Endothelial cell of umbilical vein (primary cell): ENCODE results near the gene PAIP2. TPM values are rescaled to one million over a fixed set of nuclear protein-coding genes. Genes with fewer than 3 reads are reported as not detected.

Source experiments
- BruUV-seq: library from RNA; stranded (reverse); fragments of 400-500 nt; replicated peaks from 2 replicates; lab custom pipeline; 2021; lab: Mats Ljungman, UMichigan
- CTCF ChIA-PET: fragments of 300-600, 350-600 bp; sonication (Branson Sonifier 250); formaldehyde crosslinking; loops from one replicate; lab custom pipeline; 2021; ENCODE audit warnings: antibody characterized with exemption, inconsistent platforms; lab: Charles Lee
- POLR2A ChIA-PET: fragments of 300-600, 350-600 bp; sonication (Branson Sonifier 250); formaldehyde crosslinking; loops from one replicate; lab custom pipeline; 2021; ENCODE audit warnings: antibody characterized with exemption, inconsistent platforms; lab: Charles Lee
- DNase-seq: peaks from one replicate; pipeline ENCODE4 v3.0.0-alpha.2; 2011; ENCODE audit warnings: low read depth, low spot score
- FAIRE-seq: peaks from 2 replicates; lab custom pipeline; 2011; peaks lifted over from hg19 to GRCh38; lab: Jason Lieb, UNC
- H2AFZ ChIP-seq: 2 replicates; pipeline ENCODE4 v1.6.0; 2012; ENCODE audit warnings: low read depth, low read length, control low read depth, inconsistent platforms
- H3K27ac ChIP-seq: 2 replicates; pipeline ENCODE4 v1.5.1; 2011; ENCODE audit warnings: low read depth, mild to moderate bottlenecking, control low read depth, low read length, moderate library complexity; ENCODE audit not compliant: insufficient read depth
- H3K27me3 ChIP-seq, 2 experiments: 2 replicates each; pipeline versions ENCODE4 v1.6.0 to v1.6.1; 2011; ENCODE audit warnings: low read length in 2 of 2, mixed read lengths in 1 of 2; ENCODE audit not compliant: control insufficient read depth in 2 of 2, insufficient read depth in 2 of 2
- H3K36me3 ChIP-seq, 2 experiments: 2 replicates in 1 of 2; 3 replicates in 1 of 2; pipeline ENCODE4 v1.5.1; 2011; ENCODE audit warnings: low read length in 2 of 2, mild to moderate bottlenecking in 1 of 2, moderate library complexity in 1 of 2; ENCODE audit not compliant: control insufficient read depth in 2 of 2, insufficient read depth in 2 of 2; ENCODE audit errors: extremely low read depth in 1 of 2
- H3K4me1 ChIP-seq: 3 replicates; pipeline ENCODE4 v1.5.1; 2011; ENCODE audit warnings: mild to moderate bottlenecking, low read length; ENCODE audit not compliant: control insufficient read depth, insufficient read depth; ENCODE audit errors: extremely low read depth
- H3K4me2 ChIP-seq: 2 replicates; pipeline ENCODE4 v1.6.1; 2011; ENCODE audit warnings: low read length, control low read depth, mixed read lengths; ENCODE audit not compliant: insufficient read depth
- H3K4me3 ChIP-seq, 3 experiments: fragments of 200-600 bp in 1 of 3; sonication (generic), shearing (Covaris generic) in 1 of 3; replicated peaks in 1 of 3; 2 replicates each; pipeline ENCODE4 v1.5.1; 2011 to 2016; ENCODE audit warnings: control low read depth in 3 of 3, low read length in 3 of 3, mild to moderate bottlenecking in 2 of 3, inconsistent platforms in 1 of 3, low read depth in 1 of 3, moderate library complexity in 1 of 3; ENCODE audit not compliant: insufficient read depth in 1 of 3
- H3K79me2 ChIP-seq: 2 replicates; pipeline ENCODE4 v1.6.0; 2012; ENCODE audit warnings: low read length, inconsistent platforms; ENCODE audit not compliant: control insufficient read depth, insufficient read depth
- H3K9ac ChIP-seq: replicated peaks from 2 replicates; pipeline ENCODE3; 2011; ENCODE audit warnings: low read length, control low read depth; ENCODE audit not compliant: insufficient read depth; ENCODE audit errors: extremely low read depth
- H3K9me1 ChIP-seq: replicated peaks from 3 replicates; pipeline ENCODE4 v1.6.0; 2011; ENCODE audit warnings: mild to moderate bottlenecking, low read length; ENCODE audit not compliant: control insufficient read depth, insufficient read depth; ENCODE audit errors: extremely low read depth
- H3K9me3 ChIP-seq: replicated peaks from 2 replicates; pipeline ENCODE4 v1.5.1; 2012; ENCODE audit warnings: low read length, inconsistent platforms; ENCODE audit not compliant: control insufficient read depth, insufficient read depth
- H4K20me1 ChIP-seq: replicated peaks from 2 replicates; pipeline ENCODE3; 2011; ENCODE audit warnings: mild to moderate bottlenecking, low read length; ENCODE audit not compliant: control insufficient read depth, insufficient read depth; ENCODE audit errors: extremely low read depth
- CTCF ChIP-seq, 2 donors: IDR thresholded peaks; 1 replicate in 1 of 2; 2 replicates in 1 of 2; pipeline ENCODE4 v1.5.1; 2011; ENCODE audit warnings: low read length in 2 of 2, mild to moderate bottlenecking in 2 of 2, moderate library complexity in 2 of 2, control low read depth in 1 of 2, inconsistent platforms in 1 of 2, low read depth in 1 of 2; ENCODE audit not compliant: insufficient read depth in 1 of 2; ENCODE audit errors: extremely low read depth in 1 of 2
- EZH2 ChIP-seq: IDR thresholded peaks from 2 replicates; pipeline ENCODE4 v1.6.1; 2012; ENCODE audit warnings: borderline replicate concordance, low read depth, mild to moderate bottlenecking, moderate library complexity, low read length, inconsistent platforms; ENCODE audit not compliant: severe bottlenecking
- FOS ChIP-seq: IDR thresholded peaks from 2 replicates; pipeline ENCODE4 v1.6.1; 2011; ENCODE audit warnings: mild to moderate bottlenecking, low read length, moderate library complexity, borderline replicate concordance; ENCODE audit not compliant: insufficient read depth
- GATA2 ChIP-seq: IDR thresholded peaks from 2 replicates; pipeline ENCODE4 v1.7.0; 2011; ENCODE audit warnings: low read depth, mild to moderate bottlenecking, moderate library complexity, mixed read lengths, low read length; ENCODE audit not compliant: insufficient read length, insufficient read depth
- JUN ChIP-seq: IDR thresholded peaks from 2 replicates; pipeline ENCODE4 v1.6.1; 2011; ENCODE audit warnings: borderline replicate concordance, low read depth; ENCODE audit not compliant: insufficient read length, insufficient read depth
- MAX ChIP-seq: IDR thresholded peaks from 2 replicates; pipeline ENCODE4 v1.6.1; 2011; ENCODE audit not compliant: insufficient read depth, insufficient read length
- MYC ChIP-seq: IDR thresholded peaks from one replicate; pipeline ENCODE4 v1.6.1; 2011; ENCODE audit warnings: mild to moderate bottlenecking, low read depth, low read length
- POLR2A ChIP-seq: IDR thresholded peaks from 2 replicates; pipeline ENCODE4 v1.6.1; 2012; ENCODE audit warnings: low read depth, mild to moderate bottlenecking, control low read depth, low read length
- POLR2AphosphoS5 ChIP-seq: IDR thresholded peaks from 2 replicates; pipeline ENCODE4 v1.6.1; 2012; ENCODE audit warnings: low read depth, mild to moderate bottlenecking, control low read depth, low read length, moderate library complexity; ENCODE audit not compliant: insufficient read depth
- dilution Hi-C: fragments of 300-500 bp; cut with MboI; formaldehyde crosslinking; loops from one replicate; pipeline ENCODE4 v1.15.0; 2019; ENCODE audit warnings: low sequenced_read_pairs; ENCODE audit not compliant: extremely low pct_ligation_motif_present
- intact Hi-C: fragments of 100-400 bp; cut with micrococcal nuclease; formaldehyde crosslinking; loops from one replicate; pipeline ENCODE4 v1.10.0; 2022
- polyA plus RNA-seq, 4 experiments: library from polyadenylated mRNA; depleted of rRNA in 3 of 4; stranded (reverse) in 3 of 4; unstranded in 1 of 4; fragments of >200 nt; gene quantifications; 2 replicates each; pipeline versions ENCODE4 v1.2.1 to v1.2.3, GENCODE V29; 2011 to 2012; ENCODE audit warnings: missing spikeins in 1 of 4
- total RNA-seq: library from RNA; stranded (reverse); gene quantifications from 2 replicates; pipeline ENCODE4 v1.2.3, GENCODE V29; 2021

Gene PAIP2
- total and polyA plus RNA-seq, 2 donors (not counting 3 experiments of a cell fraction or from before 2014, with no cell fraction given) = 52.1 to 80.4 TPM

- Histone ChIP-seq H3K9me1 (no peaks in the 10 kb centered on the region), H3K4me3 (no peak overlapping the region), H3K79me2 (peaks cover 61% of the 10 kb centered on the region), H3K4me2 (no peak overlapping the region), H2AFZ (no peak overlapping the region), H3K36me3 (peaks cover 0 to 3% of the 10 kb centered on the region in 2 experiments), H3K4me1 (no peaks in the 10 kb centered on the region), H3K27me3 (no peaks in the 10 kb centered on the region), H4K20me1 (peaks cover 9% of the 10 kb centered on the region), H3K9me3 (no peaks in the 10 kb centered on the region), H3K9ac (no peak overlapping the region), H3K27ac (no peak overlapping the region)
- POLR2A ChIA-PET = interaction anchor here (1.3 kb wide), 1 partner anchor 16 kb away, joined by 3 read pairs; no protein-coding TSS in a partner anchor
- CTCF ChIA-PET = interaction anchor here (1.5 kb wide), 1 partner anchor 16 kb away, joined by 3 read pairs; the partner anchor contains the start of gene PAIP2
- FAIRE-seq = no peak
- BruUV-seq = no TSS peak
- DNase-seq = no peak
- intact Hi-C loops (no loop called here), dilution Hi-C loops (no loop called here)
- TF ChIP-seq POLR2A (no peak), JUN (no peak), GATA2 (no peak), FOS (no peak), EZH2 (no peak), CTCF (IDR thresholded peaks at IDR 0.05; ENCODE audit: extremely low read depth in 1 of 2, insufficient read depth in 1 of 2, low read depth in 1 of 2, low read length in 2 of 2) (no peak), MYC (no peak), POLR2AphosphoS5 (no peak), MAX (no peak)
Measured at GRCh38 chr5:139358064-139358463, 16.4 kb downstream of the PAIP2 start.
